DOHH2 (cell line): ENCODE results near the gene HSPB8.

Experiments
- H3F3A ChIP-seq: fragments of 200-600 bp; sonication (generic), shearing (Covaris generic); 2 replicates; pipeline ENCODE4 v1.6.0; 2016; ENCODE audit warnings: antibody characterized with exemption, mild to moderate bottlenecking; ENCODE audit not compliant: control insufficient read depth, insufficient read depth
- H3K27ac ChIP-seq: fragments of 200-600 bp; sonication (generic); 2 replicates; pipeline ENCODE4 v1.5.1; 2014; ENCODE audit warnings: low read depth, mild to moderate bottlenecking, low read length, moderate library complexity
- H3K27me3 ChIP-seq: fragments of 200-600 bp; sonication (generic); 2 replicates; pipeline ENCODE4 v1.6.1; 2014; ENCODE audit warnings: mild to moderate bottlenecking, low read length, mixed read lengths; ENCODE audit not compliant: control insufficient read depth
- H3K36me3 ChIP-seq: fragments of 200-600 bp; sonication (generic); 2 replicates; pipeline ENCODE4 v1.6.1; 2014; ENCODE audit warnings: mild to moderate bottlenecking, low read length, moderate library complexity, mixed read lengths; ENCODE audit not compliant: control insufficient read depth
- H3K4me1 ChIP-seq: fragments of 200-600 bp; sonication (generic); 2 replicates; pipeline ENCODE4 v1.6.1; 2014; ENCODE audit warnings: mild to moderate bottlenecking, low read length, mixed read lengths; ENCODE audit not compliant: control insufficient read depth
- H3K4me2 ChIP-seq: fragments of 200-600 bp; sonication (generic); 2 replicates; pipeline ENCODE4 v1.6.0; 2014; ENCODE audit warnings: mild to moderate bottlenecking, low read length, moderate library complexity
- H3K4me3 ChIP-seq: fragments of 200-600 bp; sonication (generic); 2 replicates; pipeline ENCODE4 v1.5.1; 2014; ENCODE audit warnings: mild to moderate bottlenecking, low read length, mixed read lengths
- H3K79me2 ChIP-seq: fragments of 200-600 bp; sonication (generic); 2 replicates; pipeline ENCODE4 v1.6.1; 2014; ENCODE audit warnings: mild to moderate bottlenecking, low read length, mixed read lengths; ENCODE audit not compliant: control insufficient read depth
- H3K9me2 ChIP-seq: fragments of 200-600 bp; sonication (generic); replicated peaks from 2 replicates; pipeline ENCODE4 v1.6.1; 2014; ENCODE audit warnings: mild to moderate bottlenecking, low read length, mixed read lengths; ENCODE audit not compliant: control insufficient read depth
- H3K9me3 ChIP-seq: fragments of 200-600 bp; sonication (generic); 2 replicates; pipeline ENCODE4 v1.6.1; 2014; ENCODE audit warnings: antibody characterized with exemption, low read length, mixed read lengths; ENCODE audit not compliant: control insufficient read depth, insufficient read depth
- H4K20me1 ChIP-seq: fragments of 200-600 bp; sonication (generic); 2 replicates; pipeline ENCODE4 v1.6.0; 2014; ENCODE audit warnings: low read depth, mild to moderate bottlenecking, antibody characterized with exemption, low read length, moderate library complexity; ENCODE audit not compliant: control insufficient read depth, insufficient read depth
- EZH2phosphoT487 ChIP-seq: fragments of 200-600 bp; sonication (generic); IDR thresholded peaks from 2 replicates; pipeline ENCODE4 v1.6.1; 2017; ENCODE audit warnings: borderline replicate concordance, mild to moderate bottlenecking, antibody characterized with exemption, low read length, moderate library complexity, mixed read lengths
- TF ChIP-seq, protein P1 (sequence below): fragments of 200-600 bp; sonication (generic); IDR thresholded peaks from one replicate; pipeline ENCODE4 v1.5.1; 2014; ENCODE audit warnings: antibody characterized with exemption, mild to moderate bottlenecking, low read depth, low read length; ENCODE audit not compliant: poor library complexity, severe bottlenecking

HSPB8 gene

DNA sequence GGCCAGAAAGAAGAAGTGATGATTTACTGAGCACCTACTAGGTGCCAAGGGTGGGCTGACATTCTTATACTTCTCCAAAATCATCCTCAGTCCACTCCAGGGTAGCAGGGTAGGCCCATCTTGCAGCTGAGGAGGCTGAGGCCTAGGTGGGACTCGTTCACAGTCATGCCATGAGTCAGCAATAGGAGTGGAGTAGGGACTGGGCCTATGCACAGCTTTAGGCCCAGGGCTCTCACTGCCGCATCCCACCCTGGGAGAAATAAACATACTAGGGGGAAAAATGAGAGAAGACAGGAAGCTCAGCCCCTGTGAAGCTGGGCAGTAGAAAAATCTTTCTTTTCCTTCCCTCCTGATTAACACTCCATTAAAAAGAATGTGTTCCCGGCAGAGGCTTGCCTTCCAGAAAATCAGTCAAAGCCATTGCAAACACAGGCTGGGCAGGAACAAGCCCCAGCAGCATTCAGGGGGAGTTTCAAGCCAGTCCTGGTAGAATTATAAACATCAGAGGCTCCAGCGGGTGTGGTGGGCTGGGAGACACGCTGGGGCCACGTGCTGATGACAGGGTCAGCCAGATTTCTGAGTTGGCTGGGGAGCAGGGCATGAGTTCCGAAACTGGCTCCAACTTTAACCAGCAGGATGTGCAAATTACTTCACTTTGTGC lies 1.8 kb downstream of the HSPB8 start:
- Histone ChIP-seq H3K9me3 (no peaks in the 10 kb centered on the region), H3K36me3 (no peaks in the 10 kb centered on the region), H4K20me1 (no peaks in the 10 kb centered on the region), H3F3A (no peaks in the 10 kb centered on the region), H3K27me3 (no peaks in the 10 kb centered on the region), H3K4me1 (no peaks in the 10 kb centered on the region), H3K4me3 (no peak overlapping the region), H3K27ac (no peak overlapping the region), H3K79me2 (no peaks in the 10 kb centered on the region), H3K4me2 (no peak overlapping the region), H3K9me2 (no peaks in the 10 kb centered on the region)
- TF ChIP-seq, protein P1, sequence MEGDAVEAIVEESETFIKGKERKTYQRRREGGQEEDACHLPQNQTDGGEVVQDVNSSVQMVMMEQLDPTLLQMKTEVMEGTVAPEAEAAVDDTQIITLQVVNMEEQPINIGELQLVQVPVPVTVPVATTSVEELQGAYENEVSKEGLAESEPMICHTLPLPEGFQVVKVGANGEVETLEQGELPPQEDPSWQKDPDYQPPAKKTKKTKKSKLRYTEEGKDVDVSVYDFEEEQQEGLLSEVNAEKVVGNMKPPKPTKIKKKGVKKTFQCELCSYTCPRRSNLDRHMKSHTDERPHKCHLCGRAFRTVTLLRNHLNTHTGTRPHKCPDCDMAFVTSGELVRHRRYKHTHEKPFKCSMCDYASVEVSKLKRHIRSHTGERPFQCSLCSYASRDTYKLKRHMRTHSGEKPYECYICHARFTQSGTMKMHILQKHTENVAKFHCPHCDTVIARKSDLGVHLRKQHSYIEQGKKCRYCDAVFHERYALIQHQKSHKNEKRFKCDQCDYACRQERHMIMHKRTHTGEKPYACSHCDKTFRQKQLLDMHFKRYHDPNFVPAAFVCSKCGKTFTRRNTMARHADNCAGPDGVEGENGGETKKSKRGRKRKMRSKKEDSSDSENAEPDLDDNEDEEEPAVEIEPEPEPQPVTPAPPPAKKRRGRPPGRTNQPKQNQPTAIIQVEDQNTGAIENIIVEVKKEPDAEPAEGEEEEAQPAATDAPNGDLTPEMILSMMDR, result no peak

GRCh38 chr12:119181202-119181601 lies 2.5 kb downstream of the HSPB8 start:
- no peaks in the 10 kb centered on the region for H3F3A ChIP-seq
- no peak overlapping the region for H3K4me2 ChIP-seq
- no peaks in the 10 kb centered on the region for H3K79me2 ChIP-seq
- no peaks in the 10 kb centered on the region for H4K20me1 ChIP-seq
- no peak overlapping the region for H3K27ac ChIP-seq
- H3K27me3 ChIP-seq, result no peaks in the 10 kb centered on the region
- no peak overlapping the region for H3K4me3 ChIP-seq
- H3K9me2 ChIP-seq, result no peaks in the 10 kb centered on the region
- H3K36me3 ChIP-seq, result no peaks in the 10 kb centered on the region
- H3K4me1 ChIP-seq, result no peaks in the 10 kb centered on the region
- H3K9me3 ChIP-seq, result no peaks in the 10 kb centered on the region
- TF ChIP-seq, protein P1, result no peak
- TF ChIP-seq EZH2phosphoT487, result no peak

DNA sequence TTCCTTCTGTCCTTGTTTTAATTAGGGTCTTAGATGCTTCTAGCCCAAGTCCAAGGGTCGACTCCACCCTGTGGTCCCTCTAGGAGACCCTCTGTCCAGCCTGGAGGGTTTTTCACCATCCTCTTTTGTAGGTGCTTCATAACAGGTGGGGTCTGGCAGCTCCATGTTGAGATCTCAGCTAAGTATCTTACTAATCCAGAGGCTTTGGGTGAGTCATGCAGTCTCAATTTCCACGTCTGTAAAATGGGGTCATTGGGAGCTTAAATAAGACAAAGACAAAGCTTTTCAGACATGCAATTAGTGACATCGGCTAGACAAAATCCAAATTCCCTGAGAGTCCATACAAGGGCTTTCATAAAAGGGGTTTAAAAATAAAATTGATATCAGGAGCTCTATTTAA lies 3.2 kb downstream of the HSPB8 start:
- Histone ChIP-seq H4K20me1 (no peaks in the 10 kb centered on the region), H3K36me3 (no peaks in the 10 kb centered on the region), H3K27ac (no peak overlapping the region), H3K4me1 (no peaks in the 10 kb centered on the region), H3K79me2 (no peaks in the 10 kb centered on the region), H3F3A (no peaks in the 10 kb centered on the region), H3K4me2 (no peak overlapping the region), H3K27me3 (no peaks in the 10 kb centered on the region), H3K9me3 (no peaks in the 10 kb centered on the region), H3K9me2 (no peaks in the 10 kb centered on the region), H3K4me3 (no peak overlapping the region)
- TF ChIP-seq, protein P1, result no peak
- no peak for TF ChIP-seq EZH2phosphoT487
